Kidney epithelial cell (primary cell): ENCODE results near the gene PALLD. TPM values are rescaled to one million over a fixed set of nuclear protein-coding genes. Genes with fewer than 3 reads are reported as not detected.

ENCODE experiments used
- DNase-seq: peaks from one replicate; pipeline ENCODE4 v3.0.0-alpha.2; 2010; ENCODE audit warnings: low read depth
- H3K27me3 ChIP-seq: 2 replicates; pipeline ENCODE4 v1.6.0; 2011; ENCODE audit warnings: low read length; ENCODE audit not compliant: control insufficient read depth, insufficient read depth
- H3K36me3 ChIP-seq: 2 replicates; pipeline ENCODE4 v1.5.1; 2011; ENCODE audit warnings: low read length; ENCODE audit not compliant: control insufficient read depth, insufficient read depth
- H3K4me3 ChIP-seq: 2 replicates; pipeline ENCODE4 v1.5.1; 2011; ENCODE audit warnings: low read depth, mild to moderate bottlenecking, control low read depth, low read length
- total RNA-seq: library from RNA; depleted of rRNA; stranded (reverse); fragments of >200 nt; gene quantifications from 2 replicates; pipeline ENCODE4 v1.2.3, GENCODE V29; 2015
- TF ChIP-seq, protein P1 (sequence below): IDR thresholded peaks from 2 replicates; pipeline ENCODE4 v1.5.1; 2011; ENCODE audit warnings: mild to moderate bottlenecking, moderate library complexity, low read length, control low read depth, inconsistent platforms; ENCODE audit not compliant: insufficient read depth, poor library complexity, severe bottlenecking

The PALLD gene
- total RNA-seq, 1 donor from 2014 or later = 77.4 TPM

DNA sequence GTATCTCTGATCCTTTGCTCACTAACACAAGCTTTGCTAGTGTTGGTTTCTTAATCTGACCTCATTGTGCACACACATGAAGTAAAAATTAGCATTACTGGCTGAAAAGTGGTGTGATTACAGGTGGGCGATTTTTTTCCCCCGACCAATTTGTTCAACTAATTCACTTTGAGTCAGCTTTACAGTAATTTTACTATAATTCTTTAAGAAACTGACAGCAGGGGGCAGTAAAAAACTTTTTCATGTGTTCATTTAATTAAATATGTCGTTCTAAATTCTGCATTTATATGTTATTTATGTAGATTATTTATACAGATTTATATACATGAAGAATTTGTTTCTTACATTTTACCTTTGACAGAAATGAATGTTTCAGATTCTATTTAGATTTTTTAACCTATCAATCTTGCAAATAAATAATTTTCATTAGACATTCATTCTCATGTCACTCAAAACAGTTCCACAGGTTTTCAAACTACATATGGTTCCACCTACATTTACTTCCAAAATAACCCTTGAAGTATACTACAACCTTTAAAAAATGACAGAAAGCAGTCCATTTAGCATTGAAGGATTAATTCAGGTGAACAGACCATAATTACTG is 17.5 kb downstream of the PALLD start:
- no peaks in the 10 kb centered on the region for H3K36me3 ChIP-seq
- TF ChIP-seq, protein P1, sequence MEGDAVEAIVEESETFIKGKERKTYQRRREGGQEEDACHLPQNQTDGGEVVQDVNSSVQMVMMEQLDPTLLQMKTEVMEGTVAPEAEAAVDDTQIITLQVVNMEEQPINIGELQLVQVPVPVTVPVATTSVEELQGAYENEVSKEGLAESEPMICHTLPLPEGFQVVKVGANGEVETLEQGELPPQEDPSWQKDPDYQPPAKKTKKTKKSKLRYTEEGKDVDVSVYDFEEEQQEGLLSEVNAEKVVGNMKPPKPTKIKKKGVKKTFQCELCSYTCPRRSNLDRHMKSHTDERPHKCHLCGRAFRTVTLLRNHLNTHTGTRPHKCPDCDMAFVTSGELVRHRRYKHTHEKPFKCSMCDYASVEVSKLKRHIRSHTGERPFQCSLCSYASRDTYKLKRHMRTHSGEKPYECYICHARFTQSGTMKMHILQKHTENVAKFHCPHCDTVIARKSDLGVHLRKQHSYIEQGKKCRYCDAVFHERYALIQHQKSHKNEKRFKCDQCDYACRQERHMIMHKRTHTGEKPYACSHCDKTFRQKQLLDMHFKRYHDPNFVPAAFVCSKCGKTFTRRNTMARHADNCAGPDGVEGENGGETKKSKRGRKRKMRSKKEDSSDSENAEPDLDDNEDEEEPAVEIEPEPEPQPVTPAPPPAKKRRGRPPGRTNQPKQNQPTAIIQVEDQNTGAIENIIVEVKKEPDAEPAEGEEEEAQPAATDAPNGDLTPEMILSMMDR = peak; percentile 5
- DNase-seq = no peak
- H3K4me3 ChIP-seq = no peak overlapping the region
- H3K27me3 ChIP-seq = no peaks in the 10 kb centered on the region

DNA sequence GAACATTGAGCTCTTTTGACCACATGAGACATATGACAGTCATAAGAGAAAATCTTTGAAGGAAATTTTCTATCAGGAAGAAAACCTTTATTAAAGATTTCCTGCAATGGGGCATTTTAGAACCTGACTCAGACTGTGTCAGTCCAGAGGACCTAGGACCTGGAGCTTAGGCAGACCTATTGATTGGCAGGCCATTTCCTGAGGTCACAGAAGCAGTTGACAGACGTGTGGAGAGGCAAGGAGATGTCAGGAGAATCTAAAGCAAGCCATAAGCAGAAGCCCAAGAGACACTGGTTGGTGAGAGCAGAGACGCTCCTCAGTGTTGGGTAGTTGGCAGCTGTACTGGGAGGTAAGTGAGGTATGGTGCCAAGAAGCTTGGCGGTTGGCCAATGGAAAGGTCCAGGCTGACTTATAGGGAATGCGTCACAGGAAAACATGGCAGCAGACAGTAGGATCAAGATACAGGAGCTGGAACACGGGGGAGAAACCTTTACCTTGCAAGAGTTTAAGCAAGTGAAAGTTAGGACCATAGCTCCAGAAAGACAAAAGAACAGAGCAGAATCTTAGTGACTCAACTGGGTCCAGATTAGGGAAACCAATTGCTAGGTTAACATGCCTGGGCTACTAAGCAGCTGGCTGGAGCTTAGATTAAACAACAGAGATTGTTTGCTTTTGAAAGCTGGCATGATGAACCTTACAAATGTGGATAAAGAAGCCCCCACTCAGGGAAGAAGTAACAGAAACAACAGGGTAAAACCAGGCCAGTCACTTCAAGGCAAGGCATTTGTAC is 18.6 kb downstream of the PALLD start:
- no peak for DNase-seq
- Histone ChIP-seq H3K36me3 (no peaks in the 10 kb centered on the region), H3K4me3 (no peak overlapping the region), H3K27me3 (no peaks in the 10 kb centered on the region)
- TF ChIP-seq, protein P1 = no peak

DNA sequence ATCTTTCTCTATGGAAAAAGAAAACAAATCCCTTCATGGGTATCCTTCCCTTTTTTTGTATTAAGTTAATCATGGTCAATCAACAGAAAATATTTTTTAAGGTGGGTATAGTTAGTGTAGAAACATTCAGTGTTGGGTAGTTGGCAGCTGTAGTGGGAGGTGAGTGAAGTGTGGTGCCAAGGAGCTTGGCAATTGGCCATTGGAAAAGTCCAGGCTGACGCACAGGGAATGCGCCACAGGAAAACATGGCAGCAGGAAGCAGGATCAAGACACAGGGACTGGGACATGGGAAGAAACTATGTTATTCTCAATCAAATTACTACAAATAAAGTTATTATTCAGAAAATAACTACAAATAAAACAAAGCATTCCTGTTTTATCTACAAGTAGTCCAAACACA is 20.0 kb downstream of the PALLD start:
- TF ChIP-seq, protein P1 = no peak
- H3K27me3 ChIP-seq = no peaks in the 10 kb centered on the region
- H3K4me3 ChIP-seq = no peak overlapping the region
- no peaks in the 10 kb centered on the region for H3K36me3 ChIP-seq
- no peak for DNase-seq

DNA sequence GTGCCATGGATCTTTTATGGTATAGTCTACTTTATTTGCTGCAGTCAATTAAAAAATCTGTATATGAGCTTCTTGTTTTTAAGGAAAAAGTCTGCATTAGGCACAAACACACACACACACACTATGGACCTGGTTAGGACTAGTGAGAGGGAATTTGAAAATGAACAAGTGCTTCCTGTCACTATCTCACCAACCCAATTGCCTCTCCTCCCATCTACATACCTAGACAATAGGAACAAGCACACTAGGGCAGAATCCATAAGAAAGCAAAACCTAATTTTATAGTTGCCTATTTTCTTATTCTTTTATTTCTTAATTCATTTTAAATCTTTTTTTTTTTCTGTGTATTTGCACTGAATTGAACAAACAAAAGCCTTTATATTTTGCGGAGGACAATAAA is 22.7 kb downstream of the PALLD start:
- TF ChIP-seq, protein P1 = no peak
- no peaks in the 10 kb centered on the region for H3K27me3 ChIP-seq
- DNase-seq = no peak

DNA sequence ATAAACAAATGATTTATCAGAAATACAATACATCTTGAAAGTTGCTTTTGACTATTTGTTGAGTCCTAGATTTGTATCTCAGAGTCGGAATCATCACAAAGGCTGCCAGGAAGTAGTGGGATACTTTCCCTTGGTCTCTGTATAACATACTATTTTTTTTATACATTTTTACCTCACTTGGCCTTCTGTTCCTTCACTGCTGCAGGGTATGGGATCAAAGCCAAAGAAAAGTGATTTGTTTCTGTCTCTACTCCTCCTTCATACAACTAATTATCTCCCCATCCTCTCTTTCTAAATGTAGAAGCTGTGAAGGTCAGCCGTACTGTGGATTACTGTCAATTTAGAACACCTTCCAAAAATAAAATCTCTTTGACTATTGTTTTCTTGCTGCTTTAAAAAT is 24.9 kb downstream of the PALLD start:
- TF ChIP-seq, protein P1 = no peak
- no peaks in the 10 kb centered on the region for H3K27me3 ChIP-seq
- no peak overlapping the region for H3K4me3 ChIP-seq
- DNase-seq = no peak
- H3K36me3 ChIP-seq = no peaks in the 10 kb centered on the region

More for the DNA sequence above, 22.7 kb downstream of the PALLD start:
- H3K4me3 ChIP-seq = no peak overlapping the region
- H3K36me3 ChIP-seq = no peaks in the 10 kb centered on the region
